Activated naive CD4-positive, alpha-beta T cell treated with anti-CD3 and anti-CD28 coated beads, Interleukin-2, amount 10 ng/mL, durations not matched to agents 7 days and 5 days (primary cell): Measurements from ENCODE around the gene TBX4.

Experiments
- CTCF ChIA-PET: fragments of 350-600 bp; sonication (Branson Sonifier 250); formaldehyde crosslinking; loops from one replicate; lab custom pipeline; 2021; ENCODE audit warnings: antibody characterized with exemption; lab: Charles Lee
- DNase-seq: peaks from one replicate; pipeline ENCODE4 v3.0.0-alpha.2; 2020
- H3K27ac Mint-ChIP-seq: one replicate; pipeline ENCODE4 v1.8.0; 2021; ENCODE audit warnings: mild to moderate bottlenecking, moderate library complexity, mixed read lengths
- H3K27me3 Mint-ChIP-seq: one replicate; pipeline ENCODE4 v1.8.0; 2021; ENCODE audit warnings: mild to moderate bottlenecking, mixed read lengths
- H3K36me3 Mint-ChIP-seq: one replicate; pipeline ENCODE4 v1.8.0; 2021; ENCODE audit warnings: mixed read lengths
- H3K4me1 Mint-ChIP-seq: one replicate; pipeline ENCODE4 v1.8.0; 2021; ENCODE audit warnings: mixed read lengths
- H3K4me3 Mint-ChIP-seq: one replicate; pipeline ENCODE4 v1.8.0; 2021; ENCODE audit warnings: mild to moderate bottlenecking, moderate library complexity, mixed read lengths
- H3K9me3 Mint-ChIP-seq: one replicate; pipeline ENCODE4 v1.8.0; 2021; ENCODE audit warnings: mixed read lengths

TBX4 gene

DNA sequence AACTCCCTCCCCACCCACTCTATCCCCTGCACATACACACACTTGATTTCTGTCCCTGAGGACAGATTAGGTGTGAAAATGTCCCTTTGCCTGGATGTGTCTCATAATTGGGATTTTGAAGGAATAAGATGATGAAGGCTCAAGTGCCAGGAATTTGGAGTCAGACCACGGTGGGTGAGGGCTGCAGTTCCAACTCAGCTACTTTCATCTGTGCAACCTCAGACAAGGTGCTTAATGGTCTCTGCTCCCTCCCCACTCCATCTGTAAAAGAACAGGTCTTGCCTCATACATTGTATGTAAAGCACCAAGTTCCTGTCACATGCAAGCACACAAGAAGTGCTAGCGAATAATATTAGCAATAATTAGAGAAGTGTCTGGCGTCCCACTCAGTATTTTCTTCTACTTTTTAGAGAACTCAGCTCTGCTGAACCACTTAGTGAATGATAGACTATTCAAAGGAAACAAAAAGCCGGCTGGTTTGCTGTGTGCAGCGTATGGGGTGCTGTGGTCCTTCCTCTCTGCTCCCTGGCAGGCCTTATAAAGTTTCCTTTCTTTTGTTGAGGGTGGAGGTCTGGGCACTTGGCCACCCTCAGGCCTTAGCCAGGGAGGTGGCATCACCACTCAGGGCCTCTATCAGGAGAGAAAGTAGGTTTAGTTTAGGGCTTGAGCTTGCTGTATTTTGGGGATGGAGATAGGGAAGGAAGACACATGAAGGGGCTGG, 6.4 kb downstream of the TBX4 start:
- Mint-ChIP-seq H3K36me3 (peaks cover 4% of the 10 kb centered on the region), H3K4me3 (no peak overlapping the region), H3K27me3 (peaks cover 99% of the 10 kb centered on the region), H3K9me3 (no peaks in the 10 kb centered on the region), H3K4me1 (peaks cover 34% of the 10 kb centered on the region), H3K27ac (no peak overlapping the region)
- CTCF ChIA-PET, result no interaction called here
- no peak for DNase-seq

DNA sequence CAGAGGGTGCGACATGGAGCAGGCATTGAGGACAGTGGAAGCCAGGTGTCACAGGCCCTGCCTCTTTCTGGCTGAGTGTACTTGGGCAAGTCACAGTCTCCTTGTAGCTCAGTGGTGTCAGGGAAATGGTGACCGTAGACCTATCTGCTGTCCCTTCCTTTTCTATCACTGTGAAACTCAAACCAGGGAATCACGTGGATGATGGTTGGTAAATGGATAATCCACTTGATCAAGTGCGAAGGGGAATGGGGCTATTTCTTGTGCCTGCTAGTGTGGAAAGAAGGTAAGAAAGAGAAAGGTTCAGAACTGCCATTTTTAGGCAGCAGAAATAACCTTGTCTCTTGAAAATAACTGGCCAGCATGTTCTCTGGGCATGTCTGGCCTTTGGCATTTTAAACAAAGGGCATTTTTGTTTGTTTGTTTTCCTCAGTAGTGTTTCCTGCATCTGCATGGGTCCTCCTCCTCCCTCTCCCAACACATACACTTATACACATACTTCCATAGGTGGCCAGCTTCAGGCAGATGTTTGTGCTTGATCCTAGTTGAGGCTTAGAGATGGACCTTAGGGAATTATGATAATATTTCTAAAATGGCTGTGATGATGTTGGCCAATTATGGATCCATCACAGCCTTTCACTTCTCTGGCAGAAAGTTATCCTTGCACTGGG, 7.1 kb downstream of the TBX4 start:
- H3K27ac Mint-ChIP-seq, result no peak overlapping the region
- no peak overlapping the region for H3K4me3 Mint-ChIP-seq
- H3K27me3 Mint-ChIP-seq, result peaks cover 100% of the 10 kb centered on the region
- H3K4me1 Mint-ChIP-seq, result peaks cover 32% of the 10 kb centered on the region
- DNase-seq, result no peak
- CTCF ChIA-PET, result no interaction called here
- H3K9me3 Mint-ChIP-seq, result no peaks in the 10 kb centered on the region
- H3K36me3 Mint-ChIP-seq, result peaks cover 4% of the 10 kb centered on the region

DNA sequence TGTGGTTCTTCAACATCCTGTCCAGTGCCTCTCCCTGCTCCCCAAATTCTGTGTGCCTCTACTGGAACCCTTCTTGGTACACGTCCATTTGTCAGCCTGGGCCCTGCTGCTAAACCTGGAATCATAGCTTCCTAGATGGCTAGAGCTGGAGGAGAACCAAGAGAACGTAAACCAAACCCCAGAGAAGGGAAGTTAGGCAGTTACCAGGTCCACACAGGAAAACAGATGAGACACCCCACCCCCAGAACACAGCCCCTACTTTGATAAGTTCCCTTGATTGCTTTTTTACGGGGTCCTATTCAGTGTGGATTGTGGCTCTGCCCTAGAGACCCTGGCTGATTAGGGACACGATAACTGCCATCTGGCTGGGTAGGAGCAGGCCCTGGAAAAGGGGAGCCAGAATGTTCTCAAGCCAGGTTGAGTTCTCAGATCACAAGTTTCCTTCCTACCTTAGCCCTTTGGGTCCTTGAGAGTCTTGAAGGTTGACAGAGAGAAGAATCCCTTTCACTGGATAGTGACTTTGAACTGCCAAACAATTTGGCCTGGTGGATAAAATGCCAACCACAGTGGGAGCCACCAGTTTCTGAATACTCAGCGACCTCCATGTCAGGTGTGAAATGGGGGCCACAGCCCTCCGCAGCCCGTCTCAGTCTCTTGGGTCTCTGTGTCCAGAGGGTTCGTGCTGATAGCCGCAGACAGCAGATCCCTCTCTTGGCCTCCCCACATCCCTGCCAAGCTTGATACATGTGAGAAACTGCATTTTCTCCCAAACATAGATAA, 7.9 kb downstream of the TBX4 start:
- peaks cover 4% of the 10 kb centered on the region for H3K36me3 Mint-ChIP-seq
- CTCF ChIA-PET, result no interaction called here
- H3K9me3 Mint-ChIP-seq, result no peaks in the 10 kb centered on the region
- no peak for DNase-seq
- H3K27me3 Mint-ChIP-seq, result peaks cover 98% of the 10 kb centered on the region
- H3K27ac Mint-ChIP-seq, result no peak overlapping the region
- no peak overlapping the region for H3K4me3 Mint-ChIP-seq
- peaks cover 31% of the 10 kb centered on the region for H3K4me1 Mint-ChIP-seq

DNA sequence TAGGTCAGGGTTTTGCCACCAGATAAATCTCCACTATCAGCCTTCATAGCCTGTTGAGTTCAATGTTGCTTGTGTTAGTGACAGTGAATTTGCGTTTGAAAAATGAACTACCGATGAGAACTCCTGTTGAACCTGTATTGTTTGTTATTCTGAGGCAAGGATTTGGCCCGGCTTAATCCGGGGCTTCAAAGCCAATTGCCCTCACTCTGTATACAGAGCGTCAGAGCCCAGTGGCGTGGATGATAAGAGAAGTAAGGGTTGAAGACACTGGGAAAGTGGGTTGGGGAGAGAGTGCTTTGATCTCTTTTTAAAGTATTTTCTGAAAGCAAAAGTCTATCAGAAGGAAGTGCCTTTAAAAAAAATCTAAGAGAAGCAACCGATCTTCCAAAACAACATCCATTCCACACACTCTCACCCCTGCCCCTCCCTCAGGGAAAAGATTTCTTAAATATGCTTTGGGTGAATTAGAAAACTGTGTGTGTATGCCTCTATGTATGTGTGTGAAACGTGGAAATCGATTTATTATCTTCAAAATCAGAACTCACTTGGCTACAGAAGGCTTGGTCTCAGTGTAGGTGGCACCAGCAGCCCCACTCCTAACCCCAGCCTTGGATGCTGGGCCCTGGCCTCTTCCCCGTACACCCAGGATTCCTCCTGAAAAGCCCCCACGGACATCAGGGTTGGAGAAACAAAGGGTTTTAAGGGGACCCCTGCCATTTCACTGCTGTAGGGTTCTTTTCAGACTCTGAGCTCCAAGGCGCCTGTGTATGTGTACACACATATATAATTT, 8.8 kb downstream of the TBX4 start:
- H3K9me3 Mint-ChIP-seq, result no peaks in the 10 kb centered on the region
- peaks cover 2% of the 10 kb centered on the region for H3K36me3 Mint-ChIP-seq
- CTCF ChIA-PET, result interaction anchor here (0.7 kb wide), 1 partner anchor 489 kb away, joined by 3 read pairs; no protein-coding TSS in a partner anchor
- peaks cover 98% of the 10 kb centered on the region for H3K27me3 Mint-ChIP-seq
- no peak for DNase-seq
- peaks cover 29% of the 10 kb centered on the region for H3K4me1 Mint-ChIP-seq
- no peak overlapping the region for H3K27ac Mint-ChIP-seq
- H3K4me3 Mint-ChIP-seq, result no peak overlapping the region

DNA sequence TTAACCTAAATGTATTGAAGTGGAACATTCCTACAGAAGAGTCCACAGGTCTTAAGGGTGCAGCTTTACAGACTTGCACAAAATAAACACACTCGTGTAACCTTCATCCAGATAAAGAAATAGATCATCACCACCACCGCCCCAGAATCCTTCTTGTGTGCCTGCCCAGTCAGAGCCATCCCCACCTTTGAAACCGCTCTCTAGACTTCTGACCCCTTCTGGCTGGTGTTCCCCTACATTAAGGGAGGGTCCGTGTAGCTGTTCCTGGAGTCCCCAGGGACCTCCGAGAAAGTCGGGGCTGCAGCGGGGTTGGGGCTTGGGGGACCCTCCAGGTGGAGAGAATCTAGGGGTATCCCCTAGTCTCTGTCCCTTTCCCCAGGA, 9.4 kb downstream of the TBX4 start:
- H3K4me1 Mint-ChIP-seq, result peaks cover 29% of the 10 kb centered on the region
- H3K9me3 Mint-ChIP-seq, result no peaks in the 10 kb centered on the region
- H3K4me3 Mint-ChIP-seq, result no peak overlapping the region
- peaks cover 2% of the 10 kb centered on the region for H3K36me3 Mint-ChIP-seq
- DNase-seq, result no peak
- peaks cover 98% of the 10 kb centered on the region for H3K27me3 Mint-ChIP-seq
- no peak overlapping the region for H3K27ac Mint-ChIP-seq
- CTCF ChIA-PET, result interaction anchor here (0.7 to 1.0 kb wide), 2 partner anchors 72 to 490 kb away, joined by 3 read pairs; no protein-coding TSS in a partner anchor

DNA sequence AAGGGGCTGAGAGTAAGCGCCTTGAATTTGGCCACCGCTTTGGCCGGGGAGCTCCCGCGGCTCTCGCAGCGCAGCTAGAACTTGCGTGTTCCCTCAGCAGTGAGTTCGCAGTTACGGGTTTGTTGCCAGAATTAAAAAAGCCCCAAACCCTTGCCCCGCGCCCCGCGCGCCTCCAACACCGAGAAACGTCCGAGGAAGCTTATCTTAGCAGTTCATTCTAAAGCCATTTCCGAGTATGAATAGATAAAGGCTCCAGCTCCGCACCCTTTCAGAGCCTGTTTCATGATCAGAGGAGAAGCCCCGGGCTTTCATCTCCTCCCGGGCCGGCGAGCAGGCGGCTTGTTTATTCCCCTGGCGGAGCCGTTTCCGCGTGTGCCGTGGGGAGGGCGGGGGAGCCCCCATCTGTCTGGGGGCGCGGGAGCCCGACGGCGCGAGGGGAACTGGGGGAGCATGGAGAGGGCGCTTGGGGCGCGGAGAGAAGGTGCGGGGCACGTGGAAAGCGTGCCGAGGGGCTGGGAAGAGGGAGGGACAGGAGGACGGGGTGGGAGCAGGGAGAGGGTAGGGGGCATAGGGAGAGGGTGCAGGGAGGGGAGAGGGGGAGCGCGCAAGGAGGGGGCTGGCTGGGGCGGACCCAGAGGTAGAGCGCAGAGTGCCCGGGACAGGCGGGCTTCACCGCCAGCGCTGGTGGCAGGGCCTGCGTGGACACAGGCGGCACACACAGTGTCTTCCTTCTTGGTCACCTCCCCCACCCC, 9.9 kb downstream of the TBX4 start:
- Mint-ChIP-seq H3K27me3 (peaks cover 92% of the 10 kb centered on the region), H3K9me3 (no peaks in the 10 kb centered on the region), H3K36me3 (peaks cover 2% of the 10 kb centered on the region), H3K4me1 (peaks cover 26% of the 10 kb centered on the region), H3K4me3 (no peak overlapping the region), H3K27ac (no peak overlapping the region)
- peak; percentile 31 for DNase-seq
- CTCF ChIA-PET, result interaction anchor here (1.0 kb wide), 1 partner anchor 72 kb away, joined by 3 read pairs; no protein-coding TSS in a partner anchor

DNA sequence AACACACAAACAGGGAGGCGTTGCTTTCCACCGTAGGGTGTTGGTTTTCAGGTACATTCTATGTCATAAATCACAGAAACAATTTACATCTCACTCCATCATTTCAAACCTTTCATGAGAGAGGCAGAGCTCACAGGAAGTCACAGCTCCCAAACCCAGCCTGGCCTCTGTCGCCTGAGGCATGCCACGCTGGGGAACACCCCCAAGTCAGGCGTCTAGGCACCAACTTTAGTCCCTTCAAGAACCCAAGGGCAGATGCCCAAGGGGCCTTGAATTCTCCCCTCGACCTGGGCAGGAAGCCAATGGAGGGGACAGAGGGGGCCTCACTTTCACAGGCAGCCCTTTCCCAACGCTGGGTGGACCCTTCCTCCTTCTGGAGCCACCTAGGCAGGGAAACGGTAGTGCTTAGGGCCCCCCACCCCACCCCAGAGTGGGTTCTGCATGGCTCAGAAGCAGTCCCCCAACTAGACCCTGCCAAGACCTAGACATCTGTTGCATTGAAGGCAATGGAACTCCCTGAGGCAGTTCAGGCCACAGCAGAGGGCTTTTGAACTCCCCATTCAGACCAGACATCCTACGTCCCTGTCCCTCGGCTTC, 10.6 kb downstream of the TBX4 start:
- no peak overlapping the region for H3K4me3 Mint-ChIP-seq
- no peak overlapping the region for H3K27ac Mint-ChIP-seq
- peaks cover 91% of the 10 kb centered on the region for H3K27me3 Mint-ChIP-seq
- CTCF ChIA-PET, result interaction anchor here (1.0 kb wide), 1 partner anchor 73 kb away, joined by 3 read pairs; no protein-coding TSS in a partner anchor
- no peaks in the 10 kb centered on the region for H3K36me3 Mint-ChIP-seq
- H3K4me1 Mint-ChIP-seq, result peaks cover 22% of the 10 kb centered on the region
- no peak for DNase-seq
- no peaks in the 10 kb centered on the region for H3K9me3 Mint-ChIP-seq

DNA sequence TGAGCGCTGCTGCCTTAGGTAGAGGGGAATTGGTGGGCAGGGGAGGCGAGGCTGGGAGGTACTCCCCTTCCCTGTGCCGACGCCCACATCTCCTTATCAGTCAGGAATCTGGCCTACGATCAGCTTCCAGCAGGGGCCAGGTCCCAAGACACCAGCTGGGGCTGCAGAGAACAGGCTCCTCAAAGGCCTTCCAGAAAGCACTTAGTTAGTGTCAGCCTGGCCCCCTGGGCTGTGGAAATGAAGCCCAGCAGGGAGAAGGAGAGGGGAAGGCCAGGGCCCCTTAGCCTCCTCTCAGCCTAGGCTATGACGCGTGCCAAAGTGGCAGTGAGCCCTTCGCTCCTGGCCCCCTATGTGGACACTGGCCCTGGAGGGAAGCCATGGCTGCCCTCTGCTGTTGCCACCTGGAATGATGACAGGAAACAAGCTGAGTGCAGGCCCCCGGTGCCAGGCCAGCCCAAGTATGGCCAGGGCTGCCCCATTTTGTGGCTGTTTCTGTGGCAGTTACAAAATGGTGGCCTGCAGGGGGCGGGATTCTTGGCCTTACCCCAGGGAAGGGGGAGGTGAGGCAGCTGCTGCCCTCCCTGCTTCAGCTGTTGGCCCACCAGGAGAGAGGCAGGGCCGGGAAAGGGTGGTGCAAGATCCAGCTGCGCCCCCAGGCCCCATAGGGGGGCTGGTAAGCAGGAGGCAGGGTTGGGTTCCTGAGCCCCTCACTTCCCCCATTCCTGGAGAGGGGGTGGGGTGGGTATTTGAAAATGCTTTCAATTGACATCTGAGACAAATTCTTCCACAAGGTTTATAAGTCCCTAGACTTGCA, 11.3 kb downstream of the TBX4 start:
- CTCF ChIA-PET, result no interaction called here
- no peak overlapping the region for H3K27ac Mint-ChIP-seq
- DNase-seq, result no peak
- H3K4me3 Mint-ChIP-seq, result no peak overlapping the region
- H3K9me3 Mint-ChIP-seq, result no peaks in the 10 kb centered on the region
- H3K36me3 Mint-ChIP-seq, result no peaks in the 10 kb centered on the region
- peaks cover 90% of the 10 kb centered on the region for H3K27me3 Mint-ChIP-seq
- peaks cover 22% of the 10 kb centered on the region for H3K4me1 Mint-ChIP-seq

DNA sequence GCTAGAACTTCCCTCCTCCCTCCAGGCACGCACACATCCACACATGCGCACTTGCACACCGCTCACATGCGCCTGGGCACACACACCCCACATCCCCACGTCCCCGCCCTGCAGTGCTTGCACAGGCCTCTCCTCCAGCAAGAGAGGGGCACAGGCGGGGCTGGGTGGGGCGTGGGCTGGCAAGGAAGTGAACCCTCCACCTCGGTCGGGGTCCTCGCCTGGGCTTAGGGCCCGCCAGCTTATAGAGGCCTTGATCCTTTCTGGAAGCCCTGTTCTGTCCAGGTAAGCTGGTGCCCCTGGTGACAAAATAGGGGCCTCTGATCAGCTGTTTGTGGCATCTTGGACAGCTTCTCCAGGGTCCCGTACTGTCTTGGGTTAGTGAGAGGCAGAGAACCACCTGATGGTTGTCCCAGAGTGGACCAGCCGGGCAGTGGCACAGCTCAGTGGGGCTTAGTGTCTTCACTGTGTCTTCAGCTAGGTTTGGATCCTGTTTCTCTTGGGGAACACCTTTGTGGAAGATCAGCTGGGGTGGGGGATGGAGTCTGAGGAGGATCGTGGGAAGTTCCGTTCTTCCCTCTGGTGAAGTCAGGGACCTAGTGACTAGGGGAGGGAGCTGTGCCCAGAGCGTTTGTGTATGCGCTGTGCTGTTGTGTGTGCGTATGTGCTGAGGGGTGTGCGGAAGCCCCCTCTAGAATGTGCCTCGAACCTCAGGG, 12.1 kb downstream of the TBX4 start:
- Mint-ChIP-seq H3K27me3 (peaks cover 88% of the 10 kb centered on the region), H3K4me1 (peaks cover 22% of the 10 kb centered on the region), H3K27ac (no peak overlapping the region), H3K4me3 (no peak overlapping the region), H3K36me3 (no peaks in the 10 kb centered on the region), H3K9me3 (no peaks in the 10 kb centered on the region)
- DNase-seq, result no peak
- CTCF ChIA-PET, result no interaction called here

DNA sequence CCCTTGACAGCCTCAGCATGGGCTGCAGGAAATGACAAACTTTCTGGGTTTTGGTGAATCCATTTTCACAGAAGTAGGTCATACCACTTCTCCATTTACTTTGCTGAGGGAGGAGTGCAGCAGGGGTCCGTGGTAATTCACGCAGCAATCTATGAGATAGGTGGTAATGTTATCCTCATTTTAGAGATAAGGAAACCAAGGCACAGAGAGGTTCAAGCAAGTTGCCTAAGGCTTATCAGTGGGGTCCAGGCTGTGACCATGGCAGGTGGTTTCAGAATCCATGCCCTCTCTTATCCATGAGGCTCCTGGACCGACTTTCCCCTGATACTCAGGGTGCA, 12.6 kb downstream of the TBX4 start:
- no peak overlapping the region for H3K27ac Mint-ChIP-seq
- CTCF ChIA-PET, result no interaction called here
- no peaks in the 10 kb centered on the region for H3K36me3 Mint-ChIP-seq
- H3K4me1 Mint-ChIP-seq, result peaks cover 22% of the 10 kb centered on the region
- peaks cover 84% of the 10 kb centered on the region for H3K27me3 Mint-ChIP-seq
- H3K9me3 Mint-ChIP-seq, result no peaks in the 10 kb centered on the region
- H3K4me3 Mint-ChIP-seq, result no peak overlapping the region
- DNase-seq, result no peak

DNA sequence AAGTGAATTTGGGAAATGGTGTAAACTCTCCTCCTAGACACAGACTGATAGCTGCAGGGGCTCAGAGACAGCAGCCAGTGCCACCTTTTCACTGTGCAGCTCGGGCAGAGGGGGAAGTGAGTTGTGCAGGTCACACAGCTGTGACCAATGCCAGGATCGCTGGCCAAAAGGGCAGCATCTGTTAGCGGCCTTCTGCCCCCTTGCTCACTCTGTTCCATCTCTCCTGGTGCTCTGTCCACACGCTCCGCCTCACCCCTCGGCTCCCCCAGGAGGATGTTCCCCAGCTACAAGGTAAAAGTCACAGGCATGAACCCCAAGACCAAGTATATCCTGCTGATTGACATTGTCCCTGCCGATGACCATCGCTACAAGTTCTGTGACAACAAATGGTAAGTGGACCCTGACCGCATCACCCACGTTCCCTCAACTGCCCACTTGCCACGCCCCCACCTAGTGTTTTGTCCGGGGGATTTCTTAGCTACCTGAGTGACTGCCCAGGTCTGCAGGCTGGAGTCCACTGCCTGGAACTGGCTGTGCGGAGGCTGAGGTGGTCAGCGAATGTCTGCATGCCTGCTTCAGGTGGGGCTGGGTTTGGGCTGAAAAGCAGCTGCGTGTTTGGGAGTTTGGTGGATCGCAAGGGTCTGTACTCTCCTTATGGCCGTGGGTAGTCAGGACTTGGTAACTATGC, 13.5 kb downstream of the TBX4 start:
- no peak for DNase-seq
- Mint-ChIP-seq H3K27me3 (peaks cover 84% of the 10 kb centered on the region), H3K4me1 (peaks cover 19% of the 10 kb centered on the region), H3K9me3 (no peaks in the 10 kb centered on the region), H3K27ac (no peak overlapping the region), H3K36me3 (no peaks in the 10 kb centered on the region), H3K4me3 (no peak overlapping the region)
- CTCF ChIA-PET, result no interaction called here

DNA sequence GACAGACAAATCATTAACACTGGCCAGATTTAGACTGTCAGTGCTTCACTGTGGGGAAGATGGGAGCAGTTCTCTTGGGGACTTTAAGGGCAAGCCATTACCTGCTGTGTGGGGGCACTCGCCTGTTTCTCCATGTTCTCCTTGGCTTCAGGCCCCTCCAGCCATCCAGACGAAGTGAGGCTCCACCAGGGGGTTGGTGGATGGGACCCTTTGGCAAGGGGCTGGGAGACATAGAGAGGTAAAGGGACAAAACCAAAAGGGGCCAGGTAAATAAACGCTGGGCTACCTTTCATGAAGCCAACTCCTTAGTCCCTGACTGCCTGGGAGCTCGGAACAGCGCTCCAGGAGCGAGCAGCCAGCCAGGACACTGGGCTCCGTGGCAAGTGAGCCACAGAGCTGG, 14.0 kb downstream of the TBX4 start:
- no peak for DNase-seq
- CTCF ChIA-PET, result no interaction called here
- H3K4me3 Mint-ChIP-seq, result no peak overlapping the region
- H3K4me1 Mint-ChIP-seq, result peaks cover 13% of the 10 kb centered on the region
- no peaks in the 10 kb centered on the region for H3K36me3 Mint-ChIP-seq
- peaks cover 82% of the 10 kb centered on the region for H3K27me3 Mint-ChIP-seq
- no peaks in the 10 kb centered on the region for H3K9me3 Mint-ChIP-seq
- H3K27ac Mint-ChIP-seq, result no peak overlapping the region
